Smooth muscle cell (in vitro differentiated cells): ENCODE data around the gene TBKBP1. TPM values are rescaled to one million over a fixed set of nuclear protein-coding genes. Genes with fewer than 3 reads are reported as not detected.
A peak's percentile ranks its signal among the peaks of the same experiment; 100 is the strongest.

Experiments
- DNase-seq: peaks from one replicate; lab custom pipeline; 2025; ENCODE audit not compliant: unreplicated experiment; lab: John Stamatoyannopoulos, UW
- H2AFZ ChIP-seq: fragments of 200-600 bp; sonication (generic); 2 replicates; pipeline ENCODE4 v1.6.0; 2016; ENCODE audit warnings: antibody characterized with exemption, low read depth, mild to moderate bottlenecking
- H3F3A ChIP-seq: fragments of 200-600 bp; sonication (generic); 2 replicates; pipeline ENCODE4 v1.6.0; 2017; ENCODE audit warnings: antibody characterized with exemption, low read depth
- H3K27ac ChIP-seq: fragments of 200-600 bp; sonication (generic); 2 replicates; pipeline ENCODE4 v1.5.1; 2016; ENCODE audit warnings: low read depth, mild to moderate bottlenecking
- H3K27me3 ChIP-seq: fragments of 200-600 bp; sonication (generic); 2 replicates; pipeline ENCODE4 v1.6.1; 2016; ENCODE audit warnings: low read depth, mild to moderate bottlenecking
- H3K36me3 ChIP-seq: fragments of 200-600 bp; sonication (generic); 2 replicates; pipeline ENCODE4 v1.5.1; 2016; ENCODE audit warnings: low read depth
- H3K4me1 ChIP-seq: fragments of 200-600 bp; sonication (generic); 2 replicates; pipeline ENCODE4 v1.5.1; 2016; ENCODE audit warnings: low read depth
- H3K4me2 ChIP-seq: fragments of 200-600 bp; sonication (generic); 2 replicates; pipeline ENCODE4 v1.6.0; 2016; ENCODE audit warnings: mild to moderate bottlenecking
- H3K4me3 ChIP-seq: fragments of 200-600 bp; sonication (generic); 2 replicates; pipeline ENCODE4 v1.5.1; 2016; ENCODE audit warnings: mild to moderate bottlenecking
- H3K79me2 ChIP-seq: fragments of 200-600 bp; sonication (generic); 2 replicates; pipeline ENCODE4 v1.6.0; 2016; ENCODE audit warnings: low read depth, mild to moderate bottlenecking
- H3K9ac ChIP-seq: fragments of 200-600 bp; sonication (generic); 2 replicates; pipeline ENCODE4 v1.6.0; 2016; ENCODE audit warnings: low read depth
- H3K9me3 ChIP-seq: fragments of 200-600 bp; sonication (generic); replicated peaks from 2 replicates; pipeline ENCODE4 v1.5.1; 2016; ENCODE audit warnings: low read depth
- H4K20me1 ChIP-seq: fragments of 200-600 bp; sonication (generic); 2 replicates; pipeline ENCODE4 v1.6.0; 2016; ENCODE audit warnings: low read depth
- CTCF ChIP-seq: fragments of 200-600 bp; sonication (generic); IDR thresholded peaks from 2 replicates; pipeline ENCODE4 v1.5.1; 2017; ENCODE audit warnings: borderline replicate concordance, mild to moderate bottlenecking, antibody characterized with exemption; ENCODE audit not compliant: insufficient read depth, poor library complexity, severe bottlenecking
- WGBS: methylation state at CpG from one replicate; pipeline ENCODE4 v1.1.7; 2016; ENCODE audit warnings: low lambda C conversion rate; 5-methylcytosine and 5-hydroxymethylcytosine counted together
- polyA plus RNA-seq: library from polyadenylated mRNA; unstranded; fragments of >200 nt; fragmentation: Nextera tagmentation; extraction: Ambion mirVana; gene quantifications from 2 replicates; pipeline ENCODE4 v1.2.1, GENCODE V29; 2016
- total RNA-seq: library from RNA; depleted of rRNA; stranded (reverse); fragments of >200 nt; gene quantifications from 2 replicates; pipeline ENCODE4 v1.2.3, GENCODE V29; 2014

Gene TBKBP1
- total RNA-seq (5.8 and 17.5 TPM in 2 replicates), polyA plus RNA-seq (7.7 and 8.3 TPM in 2 replicates)

DNA sequence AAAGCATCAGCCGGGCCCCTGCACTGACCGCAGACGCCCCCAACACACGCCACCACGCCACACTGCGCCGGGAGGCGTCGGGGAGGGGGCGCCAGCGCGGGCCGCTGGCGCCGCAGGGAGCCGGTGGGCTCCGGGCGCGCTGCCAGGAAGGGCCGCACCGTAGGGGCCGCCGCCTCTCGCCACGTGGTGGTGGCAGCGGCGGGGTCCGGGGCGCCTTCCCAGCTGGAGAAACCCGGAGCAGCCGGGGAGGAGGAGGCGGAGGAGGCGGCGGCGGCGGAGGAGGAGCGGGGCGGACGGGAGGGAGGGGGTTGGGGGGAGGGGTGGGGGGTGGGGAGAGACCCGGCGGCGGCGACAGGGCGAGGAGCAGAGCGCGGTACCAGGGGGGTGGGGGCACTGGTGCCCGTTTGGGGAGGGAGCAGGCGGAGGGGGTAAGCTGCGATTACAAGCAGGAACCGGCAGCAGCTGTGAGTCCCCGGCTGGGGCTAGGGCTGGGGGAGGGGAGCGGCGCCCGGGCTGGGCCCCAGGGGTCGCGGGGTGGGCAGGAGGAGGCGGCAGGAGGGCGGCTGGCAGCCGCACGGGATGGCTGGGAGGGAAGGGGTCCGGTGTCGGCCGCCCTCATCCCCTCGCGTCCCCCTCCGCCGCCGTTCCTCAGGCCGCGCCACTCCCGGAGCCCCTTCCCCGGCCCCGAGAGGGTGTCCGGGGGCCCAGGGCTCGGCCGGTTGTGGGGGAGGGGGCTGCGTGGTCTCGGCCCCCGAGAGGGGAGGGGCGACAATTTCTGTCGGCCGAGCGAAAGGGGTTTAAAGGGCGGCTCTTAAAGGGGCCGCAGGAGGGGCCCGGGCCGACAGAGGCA is at the start of gene TBKBP1:
TSS of gene TBKBP1 (plus strand) at position 431 of the 850 bp plus-strand sequence. CDS start 1,952 bp downstream, outside the sequence.
- H3K27me3 ChIP-seq: no peaks in the 10 kb centered on the region
- H3K9me3 ChIP-seq: no peaks in the 10 kb centered on the region
- no peaks in the 10 kb centered on the region for H3K79me2 ChIP-seq
- peak; percentile 69 for DNase-seq
- H3K4me1 ChIP-seq: peaks cover 14% of the 10 kb centered on the region
- H3K36me3 ChIP-seq: no peaks in the 10 kb centered on the region
- H4K20me1 ChIP-seq: peaks cover 3% of the 10 kb centered on the region
- peak within 1 kb of the TSS; percentile 93 for H3K4me3 ChIP-seq
- H3K4me2 ChIP-seq: peak within 1 kb of the TSS; percentile 98
- peaks cover 8% of the 10 kb centered on the region for H3F3A ChIP-seq
- peak within 1 kb of the TSS; percentile 71 for H2AFZ ChIP-seq
- 1% methylated on average over 31 of the region's 87 CpGs for WGBS
- peak within 1 kb of the TSS; percentile 88 for H3K9ac ChIP-seq
- TF ChIP-seq CTCF: no peak
- H3K27ac ChIP-seq: peak within 1 kb of the TSS; percentile 70

- H3K4me1 ChIP-seq: peaks cover 4% of the 10 kb centered on the region
- WGBS: 76% methylated on average over 5 of the region's 5 CpGs
- H3K27ac ChIP-seq: no peak overlapping the region
- H3K9ac ChIP-seq: no peak overlapping the region
- H3K4me2 ChIP-seq: no peak overlapping the region
- H3K36me3 ChIP-seq: no peaks in the 10 kb centered on the region
- H3K27me3 ChIP-seq: no peaks in the 10 kb centered on the region
- no peak for DNase-seq
- H3K4me3 ChIP-seq: no peak overlapping the region
- no peaks in the 10 kb centered on the region for H4K20me1 ChIP-seq
- H3K79me2 ChIP-seq: no peaks in the 10 kb centered on the region
- H3K9me3 ChIP-seq: no peaks in the 10 kb centered on the region
- no peaks in the 10 kb centered on the region for H3F3A ChIP-seq
- H2AFZ ChIP-seq: no peak overlapping the region
- no peak for TF ChIP-seq CTCF
Measured at GRCh38 chr17:47644324-47644723, 49.6 kb upstream of the TBKBP1 start.

- peak within 1 kb of the TSS; percentile 68 for H3K27ac ChIP-seq
- peaks cover 6% of the 10 kb centered on the region for H3F3A ChIP-seq
- peak within 1 kb of the TSS; percentile 13 for H2AFZ ChIP-seq
- peaks cover 39% of the 10 kb centered on the region for H3K79me2 ChIP-seq
- no peak for TF ChIP-seq CTCF
- H3K4me2 ChIP-seq: peak within 1 kb of the TSS; percentile 98
- peak within 1 kb of the TSS; percentile 91 for H3K4me3 ChIP-seq
- no peaks in the 10 kb centered on the region for H3K9me3 ChIP-seq
- no peaks in the 10 kb centered on the region for H3K27me3 ChIP-seq
- WGBS: 1% methylated on average over 64 of the region's 74 CpGs
- H3K9ac ChIP-seq: peak within 1 kb of the TSS; percentile 70
- peaks cover 38% of the 10 kb centered on the region for H4K20me1 ChIP-seq
- H3K4me1 ChIP-seq: peaks cover 33% of the 10 kb centered on the region
- no peaks in the 10 kb centered on the region for H3K36me3 ChIP-seq
- peak; percentile 96 for DNase-seq
Measured at GRCh38 chr17:47649153-47649971, 44.6 kb upstream of the TBKBP1 start, which contains the start of gene KPNB1. Gene KPNB1 (plus strand): TSS chr17:47649919. CDS start chr17:47650245, 326 bp downstream.
